GM23338 (cell line): ENCODE results near the gene G6PC3. TPM values are rescaled to one million over a fixed set of nuclear protein-coding genes. Genes with fewer than 3 reads are reported as not detected.

Experiments
- ATAC-seq: fragments of 200-7000 bp; cut with Tn5 transposase; 3 replicates; pipeline ENCODE4 v1.9.1; 2020
- DNase-seq: peaks from one replicate; pipeline ENCODE4 v3.0.0-alpha.2; 2015; ENCODE audit warnings: low spot score
- H2AFZ ChIP-seq: fragments of 200-600 bp; sonication (generic); 2 replicates; pipeline ENCODE4 v1.8.0; 2016; ENCODE audit warnings: antibody characterized with exemption, mild to moderate bottlenecking, moderate library complexity
- H3F3A ChIP-seq: fragments of 200-600 bp; sonication (generic); replicated peaks from 2 replicates; pipeline ENCODE4 v1.8.0; 2017; ENCODE audit warnings: antibody characterized with exemption, mixed run types, low read depth
- H3K27ac ChIP-seq: fragments of 200-600 bp; sonication (generic); 2 replicates; pipeline ENCODE4 v1.6.1; 2016; ENCODE audit warnings: low read depth
- H3K27me3 ChIP-seq: fragments of 200-600 bp; sonication (generic); 2 replicates; pipeline ENCODE4 v1.8.0; 2016; ENCODE audit warnings: mild to moderate bottlenecking, mixed run types, moderate library complexity; ENCODE audit not compliant: insufficient read depth
- H3K36me3 ChIP-seq: fragments of 200-600 bp; sonication (generic); 2 replicates; pipeline ENCODE4 v1.8.0; 2016; ENCODE audit warnings: mild to moderate bottlenecking; ENCODE audit not compliant: insufficient read depth
- H3K4me1 ChIP-seq: fragments of 200-600 bp; sonication (generic); 2 replicates; pipeline ENCODE4 v1.8.0; 2016; ENCODE audit warnings: mild to moderate bottlenecking, moderate library complexity; ENCODE audit not compliant: insufficient read depth
- H3K4me2 ChIP-seq: fragments of 200-600 bp; sonication (generic); 2 replicates; pipeline ENCODE4 v1.7.1; 2017; ENCODE audit warnings: mixed run types
- H3K4me3 ChIP-seq: fragments of 200-600 bp; sonication (generic); 2 replicates; pipeline ENCODE4 v1.6.1; 2016; ENCODE audit warnings: mixed run types
- H3K79me2 ChIP-seq: fragments of 200-600 bp; sonication (generic); replicated peaks from 2 replicates; pipeline ENCODE4 v1.8.0; 2017; ENCODE audit warnings: mild to moderate bottlenecking; ENCODE audit not compliant: insufficient read depth
- H3K9me2 ChIP-seq: fragments of 200-600 bp; sonication (generic); 2 replicates; pipeline ENCODE4 v1.8.0; 2017; ENCODE audit not compliant: insufficient read depth
- H4K20me1 ChIP-seq: fragments of 200-600 bp; sonication (generic); replicated peaks from 2 replicates; pipeline ENCODE4 v1.8.0; 2017; ENCODE audit warnings: mild to moderate bottlenecking; ENCODE audit not compliant: insufficient read depth
- H3K27ac Mint-ChIP-seq: 2 replicates; pipeline ENCODE4 v1.8.0; 2020; ENCODE audit warnings: inconsistent platforms, mild to moderate bottlenecking, moderate library complexity, mixed read lengths
- H3K27me3 Mint-ChIP-seq: 3 replicates; pipeline ENCODE4 v1.8.0; 2022; ENCODE audit warnings: low read depth, mild to moderate bottlenecking, moderate library complexity, mixed read lengths, inconsistent platforms; ENCODE audit not compliant: insufficient read depth, poor library complexity
- H3K36me3 Mint-ChIP-seq: 3 replicates; pipeline ENCODE4 v1.8.0; 2021; ENCODE audit warnings: low read depth, mild to moderate bottlenecking, inconsistent platforms, moderate library complexity, mixed read lengths
- H3K4me1 Mint-ChIP-seq: 3 replicates; pipeline ENCODE4 v1.8.0; 2020; ENCODE audit warnings: mild to moderate bottlenecking, inconsistent platforms, mixed read lengths
- H3K4me3 Mint-ChIP-seq: 3 replicates; pipeline ENCODE4 v1.8.0; 2021; ENCODE audit warnings: moderate library complexity, mild to moderate bottlenecking, inconsistent platforms, mixed read lengths
- H3K9me3 Mint-ChIP-seq: 3 replicates; pipeline ENCODE4 v1.8.0; 2020; ENCODE audit warnings: moderate library complexity, mild to moderate bottlenecking, inconsistent platforms, mixed read lengths
- CREB1 ChIP-seq: fragments of 250-450 bp; sonication (Bioruptor Pico); IDR thresholded peaks from 2 replicates; pipeline ENCODE4 v1.5.0; 2020; ENCODE audit warnings: low read depth, mild to moderate bottlenecking, moderate library complexity
- EZH2 ChIP-seq: fragments of 200-600 bp; sonication (generic); IDR thresholded peaks from one replicate; pipeline ENCODE4 v1.8.0; 2017; ENCODE audit warnings: antibody characterized with exemption, mild to moderate bottlenecking, low read depth; ENCODE audit not compliant: unreplicated experiment
- EZH2phosphoT487 ChIP-seq: fragments of 200-600 bp; sonication (generic); IDR thresholded peaks from one replicate; pipeline ENCODE4 v1.8.1; 2018; ENCODE audit warnings: antibody characterized with exemption; ENCODE audit not compliant: unreplicated experiment
- NANOG ChIP-seq: IDR thresholded peaks from 2 replicates; pipeline ENCODE4 v1.6.1; 2016; ENCODE audit warnings: antibody characterized with exemption, borderline replicate concordance
- POLR2AphosphoS5 ChIP-seq: IDR thresholded peaks from 2 replicates; pipeline ENCODE4 v1.6.1; 2016; ENCODE audit warnings: antibody characterized with exemption, low read depth
- STAT1 ChIP-seq: IDR thresholded peaks from one replicate; pipeline ENCODE4 v1.6.1; 2016; ENCODE audit warnings: antibody characterized with exemption; ENCODE audit not compliant: unreplicated experiment
- ZNF331 ChIP-seq: fragments of 250-450 bp; sonication (Bioruptor Pico); IDR thresholded peaks from 2 replicates; pipeline ENCODE4 v1.5.0; 2020; ENCODE audit warnings: low read depth, mild to moderate bottlenecking, moderate library complexity
- polyA plus RNA-seq: library from polyadenylated mRNA; unstranded; fragments of >200 nt; fragmentation: Nextera tagmentation; extraction: Ambion mirVana; gene quantifications from 2 replicates; pipeline ENCODE4 v1.2.1, GENCODE V29; 2016
- total RNA-seq: library from RNA; depleted of rRNA; stranded (reverse); fragments of >200 nt; shearing (Covaris generic); gene quantifications from 2 replicates; pipeline ENCODE4 v1.2.3, GENCODE V29; 2014
- TF ChIP-seq, protein P1 (sequence below): fragments of 250-450 bp; sonication (Bioruptor Pico); IDR thresholded peaks from 2 replicates; pipeline ENCODE4 v1.5.0; 2020; ENCODE audit warnings: mild to moderate bottlenecking, moderate library complexity
- TF ChIP-seq, protein P2 (sequence below): IDR thresholded peaks from one replicate; pipeline ENCODE4 v1.6.1; 2018; ENCODE audit warnings: antibody characterized with exemption; ENCODE audit not compliant: unreplicated experiment

Gene G6PC3
- total and polyA plus RNA-seq, 2 experiments from 2014 or later = 112 to 143 TPM

DNA sequence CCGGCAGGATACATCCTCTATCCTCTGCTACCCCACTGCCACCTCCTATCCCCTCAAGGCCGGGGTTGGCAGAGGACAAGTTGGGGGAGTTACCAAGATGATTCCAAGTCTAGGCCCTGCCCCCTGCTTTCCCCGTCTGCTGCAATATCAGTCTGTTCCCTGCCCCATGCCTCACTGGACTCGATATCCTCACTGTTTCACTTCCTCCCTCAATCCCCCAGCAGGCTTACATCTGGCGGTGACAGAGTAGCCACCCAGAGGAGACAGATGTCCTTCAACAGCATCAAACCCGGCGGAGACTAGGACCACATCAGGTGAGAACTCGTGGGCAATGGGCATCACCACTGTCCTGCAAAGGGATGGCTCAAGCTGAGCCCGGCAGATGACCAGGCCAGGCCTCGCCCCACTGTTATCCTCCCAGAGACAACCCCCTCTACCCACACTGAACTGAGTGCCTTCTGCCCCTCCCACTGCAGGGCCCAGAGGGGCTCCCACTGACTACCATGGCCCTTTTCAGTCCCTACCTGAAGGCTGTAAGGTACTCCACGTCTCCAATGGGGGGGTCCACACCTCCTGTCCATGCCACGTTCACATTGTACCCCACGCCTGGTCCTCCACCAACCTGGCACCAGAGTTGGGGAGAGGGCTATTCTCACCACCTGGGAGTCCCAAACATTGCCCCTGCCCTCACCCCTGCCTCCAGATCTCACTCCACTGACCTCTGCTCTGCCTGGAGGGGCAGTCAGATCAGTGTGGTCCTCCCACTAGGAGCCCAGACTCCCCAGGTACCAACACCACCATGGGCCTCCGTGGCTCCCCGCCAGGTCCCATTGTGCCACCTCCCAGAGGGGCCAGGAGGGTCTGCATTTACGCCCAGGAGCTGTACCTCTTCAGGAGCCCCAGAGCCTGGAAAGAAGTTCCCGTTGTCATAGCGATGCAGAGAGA lies 9.6 kb downstream of the G6PC3 start:
- Mint-ChIP-seq H3K27ac (no peak overlapping the region), H3K4me1 (peaks cover 28% of the 10 kb centered on the region), H3K36me3 (peaks cover 79% of the 10 kb centered on the region), H3K27me3 (peaks cover 18% of the 10 kb centered on the region), H3K9me3 (no peaks in the 10 kb centered on the region; the same call in 2 of the 3 replicates), H3K4me3 (no peak overlapping the region)
- Histone ChIP-seq H2AFZ (no peak overlapping the region), H3K36me3 (no peaks in the 10 kb centered on the region; the same call in 1 of the 2 replicates), H3K9me2 (no peaks in the 10 kb centered on the region), H4K20me1 (no peaks in the 10 kb centered on the region), H3K4me3 (no peak overlapping the region), H3K4me2 (no peak overlapping the region), H3K79me2 (no peaks in the 10 kb centered on the region), H3K4me1 (peaks cover 5% of the 10 kb centered on the region; the same call in 1 of the 2 replicates), H3F3A (0 out of 2 replicates have a peak, but pooled peaks cover 13% of the 10 kb centered on the region), H3K27ac (no peak overlapping the region), H3K27me3 (no peaks in the 10 kb centered on the region)
- DNase-seq (no peak), ATAC-seq (no peak)
- TF ChIP-seq, protein P1, sequence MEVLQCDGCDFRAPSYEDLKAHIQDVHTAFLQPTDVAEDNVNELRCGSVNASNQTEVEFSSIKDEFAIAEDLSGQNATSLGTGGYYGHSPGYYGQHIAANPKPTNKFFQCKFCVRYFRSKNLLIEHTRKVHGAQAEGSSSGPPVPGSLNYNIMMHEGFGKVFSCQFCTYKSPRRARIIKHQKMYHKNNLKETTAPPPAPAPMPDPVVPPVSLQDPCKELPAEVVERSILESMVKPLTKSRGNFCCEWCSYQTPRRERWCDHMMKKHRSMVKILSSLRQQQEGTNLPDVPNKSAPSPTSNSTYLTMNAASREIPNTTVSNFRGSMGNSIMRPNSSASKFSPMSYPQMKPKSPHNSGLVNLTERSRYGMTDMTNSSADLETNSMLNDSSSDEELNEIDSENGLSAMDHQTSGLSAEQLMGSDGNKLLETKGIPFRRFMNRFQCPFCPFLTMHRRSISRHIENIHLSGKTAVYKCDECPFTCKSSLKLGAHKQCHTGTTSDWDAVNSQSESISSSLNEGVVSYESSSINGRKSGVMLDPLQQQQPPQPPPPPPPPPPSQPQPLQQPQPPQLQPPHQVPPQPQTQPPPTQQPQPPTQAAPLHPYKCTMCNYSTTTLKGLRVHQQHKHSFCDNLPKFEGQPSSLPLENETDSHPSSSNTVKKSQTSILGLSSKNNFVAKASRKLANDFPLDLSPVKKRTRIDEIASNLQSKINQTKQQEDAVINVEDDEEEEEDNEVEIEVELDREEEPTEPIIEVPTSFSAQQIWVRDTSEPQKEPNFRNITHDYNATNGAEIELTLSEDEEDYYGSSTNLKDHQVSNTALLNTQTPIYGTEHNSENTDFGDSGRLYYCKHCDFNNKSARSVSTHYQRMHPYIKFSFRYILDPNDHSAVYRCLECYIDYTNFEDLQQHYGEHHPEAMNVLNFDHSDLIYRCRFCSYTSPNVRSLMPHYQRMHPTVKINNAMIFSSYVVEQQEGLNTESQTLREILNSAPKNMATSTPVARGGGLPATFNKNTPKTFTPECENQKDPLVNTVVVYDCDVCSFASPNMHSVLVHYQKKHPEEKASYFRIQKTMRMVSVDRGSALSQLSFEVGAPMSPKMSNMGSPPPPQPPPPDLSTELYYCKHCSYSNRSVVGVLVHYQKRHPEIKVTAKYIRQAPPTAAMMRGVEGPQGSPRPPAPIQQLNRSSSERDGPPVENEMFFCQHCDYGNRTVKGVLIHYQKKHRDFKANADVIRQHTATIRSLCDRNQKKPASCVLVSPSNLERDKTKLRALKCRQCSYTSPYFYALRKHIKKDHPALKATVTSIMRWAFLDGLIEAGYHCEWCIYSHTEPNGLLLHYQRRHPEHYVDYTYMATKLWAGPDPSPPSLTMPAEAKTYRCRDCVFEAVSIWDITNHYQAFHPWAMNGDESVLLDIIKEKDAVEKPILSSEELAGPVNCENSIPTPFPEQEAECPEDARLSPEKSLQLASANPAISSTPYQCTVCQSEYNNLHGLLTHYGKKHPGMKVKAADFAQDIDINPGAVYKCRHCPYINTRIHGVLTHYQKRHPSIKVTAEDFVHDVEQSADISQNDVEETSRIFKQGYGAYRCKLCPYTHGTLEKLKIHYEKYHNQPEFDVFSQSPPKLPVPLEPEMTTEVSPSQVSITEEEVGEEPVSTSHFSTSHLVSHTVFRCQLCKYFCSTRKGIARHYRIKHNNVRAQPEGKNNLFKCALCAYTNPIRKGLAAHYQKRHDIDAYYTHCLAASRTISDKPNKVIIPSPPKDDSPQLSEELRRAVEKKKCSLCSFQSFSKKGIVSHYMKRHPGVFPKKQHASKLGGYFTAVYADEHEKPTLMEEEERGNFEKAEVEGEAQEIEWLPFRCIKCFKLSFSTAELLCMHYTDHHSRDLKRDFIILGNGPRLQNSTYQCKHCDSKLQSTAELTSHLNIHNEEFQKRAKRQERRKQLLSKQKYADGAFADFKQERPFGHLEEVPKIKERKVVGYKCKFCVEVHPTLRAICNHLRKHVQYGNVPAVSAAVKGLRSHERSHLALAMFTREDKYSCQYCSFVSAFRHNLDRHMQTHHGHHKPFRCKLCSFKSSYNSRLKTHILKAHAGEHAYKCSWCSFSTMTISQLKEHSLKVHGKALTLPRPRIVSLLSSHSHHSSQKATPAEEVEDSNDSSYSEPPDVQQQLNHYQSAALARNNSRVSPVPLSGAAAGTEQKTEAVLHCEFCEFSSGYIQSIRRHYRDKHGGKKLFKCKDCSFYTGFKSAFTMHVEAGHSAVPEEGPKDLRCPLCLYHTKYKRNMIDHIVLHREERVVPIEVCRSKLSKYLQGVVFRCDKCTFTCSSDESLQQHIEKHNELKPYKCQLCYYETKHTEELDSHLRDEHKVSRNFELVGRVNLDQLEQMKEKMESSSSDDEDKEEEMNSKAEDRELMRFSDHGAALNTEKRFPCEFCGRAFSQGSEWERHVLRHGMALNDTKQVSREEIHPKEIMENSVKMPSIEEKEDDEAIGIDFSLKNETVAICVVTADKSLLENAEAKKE (CRISPR knock-in tag) = no peak
- TF ChIP-seq POLR2AphosphoS5 = no peak
- TF ChIP-seq CREB1 (CRISPR knock-in tag) = no peak
- no peak for TF ChIP-seq EZH2
- no peak for TF ChIP-seq EZH2phosphoT487
- no peak for TF ChIP-seq NANOG
- no peak for TF ChIP-seq STAT1
- TF ChIP-seq, protein P2, sequence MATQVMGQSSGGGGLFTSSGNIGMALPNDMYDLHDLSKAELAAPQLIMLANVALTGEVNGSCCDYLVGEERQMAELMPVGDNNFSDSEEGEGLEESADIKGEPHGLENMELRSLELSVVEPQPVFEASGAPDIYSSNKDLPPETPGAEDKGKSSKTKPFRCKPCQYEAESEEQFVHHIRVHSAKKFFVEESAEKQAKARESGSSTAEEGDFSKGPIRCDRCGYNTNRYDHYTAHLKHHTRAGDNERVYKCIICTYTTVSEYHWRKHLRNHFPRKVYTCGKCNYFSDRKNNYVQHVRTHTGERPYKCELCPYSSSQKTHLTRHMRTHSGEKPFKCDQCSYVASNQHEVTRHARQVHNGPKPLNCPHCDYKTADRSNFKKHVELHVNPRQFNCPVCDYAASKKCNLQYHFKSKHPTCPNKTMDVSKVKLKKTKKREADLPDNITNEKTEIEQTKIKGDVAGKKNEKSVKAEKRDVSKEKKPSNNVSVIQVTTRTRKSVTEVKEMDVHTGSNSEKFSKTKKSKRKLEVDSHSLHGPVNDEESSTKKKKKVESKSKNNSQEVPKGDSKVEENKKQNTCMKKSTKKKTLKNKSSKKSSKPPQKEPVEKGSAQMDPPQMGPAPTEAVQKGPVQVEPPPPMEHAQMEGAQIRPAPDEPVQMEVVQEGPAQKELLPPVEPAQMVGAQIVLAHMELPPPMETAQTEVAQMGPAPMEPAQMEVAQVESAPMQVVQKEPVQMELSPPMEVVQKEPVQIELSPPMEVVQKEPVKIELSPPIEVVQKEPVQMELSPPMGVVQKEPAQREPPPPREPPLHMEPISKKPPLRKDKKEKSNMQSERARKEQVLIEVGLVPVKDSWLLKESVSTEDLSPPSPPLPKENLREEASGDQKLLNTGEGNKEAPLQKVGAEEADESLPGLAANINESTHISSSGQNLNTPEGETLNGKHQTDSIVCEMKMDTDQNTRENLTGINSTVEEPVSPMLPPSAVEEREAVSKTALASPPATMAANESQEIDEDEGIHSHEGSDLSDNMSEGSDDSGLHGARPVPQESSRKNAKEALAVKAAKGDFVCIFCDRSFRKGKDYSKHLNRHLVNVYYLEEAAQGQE = no peak
- TF ChIP-seq ZNF331 (CRISPR knock-in tag) = no peak
